GM20431 (cell line): Measurements from ENCODE around the gene NARF.
"Not testable (repeated sequence)": the region's sequence is repeated elsewhere in the genome, so short reads cannot be mapped to it uniquely, and the experiment has no call there.

Experiments used
- in situ Hi-C: fragments of 300-500 bp; cut with MseI, MboI; formaldehyde crosslinking; loops from one replicate; pipeline ENCODE4 v1.15.0; 2020; ENCODE audit warnings: low sequenced_read_pairs; ENCODE audit not compliant: unreplicated experiment

The NARF gene

GRCh38 chr17:82494236-82495055 lies 35.9 kb downstream of the NARF start:
- in situ Hi-C loops: no loop called here

DNA sequence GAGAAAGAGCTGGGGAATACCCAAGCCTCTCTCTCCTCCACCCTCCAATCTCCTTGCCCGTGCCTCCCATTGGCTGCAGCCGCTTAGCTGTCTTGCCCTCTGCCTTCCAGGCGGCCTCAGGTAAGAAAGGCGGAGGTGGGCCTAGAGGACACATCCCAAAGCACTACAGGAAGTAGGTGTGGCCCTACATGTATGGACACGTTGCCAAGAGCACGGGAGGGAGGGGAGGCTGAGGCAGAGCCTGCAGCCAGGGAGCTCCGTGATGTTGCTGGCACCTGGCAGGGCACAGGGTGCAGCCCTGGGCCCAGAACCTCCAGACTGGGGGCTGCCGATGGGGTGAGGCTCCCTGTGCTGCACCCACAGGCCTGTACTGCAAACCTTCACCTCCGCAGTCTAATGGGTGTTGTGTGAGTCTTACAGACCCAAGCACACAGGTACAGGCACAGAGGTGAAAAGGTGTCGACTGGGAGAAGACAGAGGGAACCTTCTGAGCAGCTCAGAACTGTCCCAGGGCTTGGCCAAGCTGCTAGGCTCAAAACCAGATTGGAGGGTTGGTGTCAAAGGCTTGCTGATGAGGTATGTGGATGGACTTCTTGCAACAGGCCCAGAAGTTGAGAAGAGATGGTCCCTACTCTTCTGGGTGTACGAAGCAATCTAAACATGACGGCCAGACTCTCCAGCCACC lies 37.4 kb downstream of the NARF start:
- in situ Hi-C loops: no loop called here

DNA sequence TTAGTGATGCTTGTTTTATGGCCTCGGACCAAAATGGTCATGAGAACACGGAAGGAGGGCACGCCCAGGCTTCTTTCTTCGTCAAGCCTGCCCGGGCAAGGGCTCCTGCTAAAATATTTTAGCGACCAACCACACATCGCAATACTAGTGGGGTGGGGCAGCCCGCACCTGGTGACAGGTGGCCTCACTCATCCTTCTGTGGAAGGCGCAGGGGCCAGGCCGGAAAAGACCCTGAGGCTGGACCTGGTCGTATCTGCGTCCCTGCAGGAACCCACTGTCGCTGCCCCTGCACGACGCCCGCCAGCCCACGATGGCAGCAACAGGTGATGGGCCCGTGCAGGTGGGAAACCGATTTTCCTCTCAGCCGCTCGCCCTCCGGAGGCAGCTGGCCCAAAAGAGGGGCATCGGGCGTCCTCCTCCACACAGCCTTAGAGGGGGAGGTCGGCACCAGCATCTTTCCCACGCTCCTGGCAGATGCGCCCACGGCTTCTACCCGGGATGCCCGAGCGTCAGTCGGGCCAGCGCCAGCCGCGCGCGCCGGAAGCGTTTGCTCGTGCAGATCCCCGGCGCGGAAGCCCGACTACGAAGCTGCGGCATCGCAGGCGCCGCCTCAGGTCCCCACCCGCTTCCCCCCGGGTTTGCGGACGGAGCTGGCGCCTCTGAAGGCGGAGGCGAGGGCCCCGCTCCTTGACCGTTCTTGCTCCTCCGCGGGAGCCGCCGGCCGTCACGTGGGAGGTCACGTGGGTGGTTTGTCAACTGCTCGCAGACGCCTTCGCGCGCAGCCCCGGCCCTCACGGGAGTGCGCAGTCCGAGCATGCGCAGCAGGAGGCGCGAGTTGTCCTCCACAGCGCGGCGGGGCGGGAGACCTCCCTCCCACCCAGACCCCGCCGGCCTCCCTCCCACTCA lies 38.2 kb downstream of the NARF start:
- in situ Hi-C loops: no loop called here

GRCh38 chr17:82497483-82498405 lies 39.2 kb downstream of the NARF start:
- in situ Hi-C loops: no loop called here

GRCh38 chr17:82502207-82502606 lies 43.7 kb downstream of the NARF start:
- in situ Hi-C loops: no loop called here

- in situ Hi-C loops: no loop called here
Observed at GRCh38 chr17:82503094-82503727, 44.7 kb downstream of the NARF start.

- in situ Hi-C loops: no loop called here
Observed at GRCh38 chr17:82503728-82504308, 45.3 kb downstream of the NARF start.

DNA sequence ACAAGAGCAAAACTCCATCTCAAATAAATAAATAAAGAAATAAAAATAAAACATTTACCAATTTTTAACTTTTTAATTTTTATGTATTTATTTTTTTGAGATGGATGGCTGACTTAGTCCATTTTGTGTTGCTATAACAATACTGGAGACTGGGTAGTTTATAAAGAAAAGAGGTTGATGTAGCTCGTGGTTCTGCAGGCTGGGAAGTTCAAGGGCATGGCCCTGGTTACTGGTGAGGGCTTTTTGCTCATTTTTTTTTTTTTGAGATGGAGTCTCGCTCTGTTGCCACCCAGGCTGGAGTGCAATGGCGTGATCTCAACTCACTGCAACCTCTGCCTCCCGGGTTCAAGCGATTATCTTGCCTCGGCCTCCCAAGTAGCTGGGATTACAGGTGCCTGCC lies 46.8 kb downstream of the NARF start:
- in situ Hi-C loops: no loop called here

DNA sequence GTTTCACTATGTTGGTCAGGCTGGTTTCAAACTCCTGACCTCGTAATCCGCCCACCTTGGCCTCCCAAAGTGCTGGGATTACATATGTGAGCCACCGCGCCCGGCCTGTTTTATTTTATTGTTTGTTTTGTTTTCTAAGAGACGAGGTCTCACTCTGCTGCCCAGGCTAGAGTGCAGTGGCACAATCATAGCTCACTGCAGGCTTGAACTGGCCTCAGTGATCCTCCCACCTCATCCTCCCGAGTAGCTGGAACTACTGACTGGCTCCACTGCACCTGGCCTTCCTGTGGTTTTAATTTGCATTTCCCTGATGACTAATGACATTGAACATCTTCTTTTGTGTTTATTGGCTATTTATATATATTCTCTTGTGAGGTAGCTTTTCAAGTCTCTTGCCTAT lies 47.9 kb downstream of the NARF start:
- in situ Hi-C loops: not testable (repeated sequence)

- in situ Hi-C loops: no loop called here
Observed at GRCh38 chr17:82507631-82508175, 49.2 kb downstream of the NARF start.

- in situ Hi-C loops: not testable (repeated sequence)
Observed at GRCh38 chr17:82511642-82512041, 53.1 kb downstream of the NARF start.

GRCh38 chr17:82513864-82514263 lies 55.3 kb downstream of the NARF start:
- in situ Hi-C loops: not testable (repeated sequence)

DNA sequence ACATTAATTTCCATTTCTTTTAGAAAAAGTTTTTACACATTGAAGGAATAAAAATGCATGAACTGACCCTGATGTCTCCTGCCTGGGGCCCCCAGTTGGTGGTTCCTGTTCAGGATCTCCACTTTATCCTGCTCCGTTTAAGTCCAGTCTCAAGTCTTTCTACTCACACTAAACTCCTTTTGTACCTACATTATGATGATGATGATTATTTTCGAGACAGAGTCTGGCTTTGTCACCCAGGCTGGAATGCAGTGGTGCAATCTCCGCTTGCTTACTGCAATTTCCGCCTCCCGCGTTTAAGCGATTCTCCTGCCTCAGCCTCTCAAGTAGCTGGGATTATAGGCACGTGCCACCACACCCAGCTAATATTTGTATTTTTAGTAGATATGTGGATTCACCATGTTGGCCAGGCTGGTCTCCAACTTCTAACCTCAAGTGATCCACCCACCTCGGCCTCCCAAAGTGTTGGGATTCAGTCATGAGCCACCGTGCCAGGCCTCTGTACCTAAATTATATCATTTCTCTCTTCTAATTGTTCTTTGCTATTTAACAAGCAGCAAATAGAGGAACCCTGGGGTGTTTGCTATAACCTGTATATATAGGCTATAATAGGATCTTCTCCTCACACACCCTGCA lies 58.8 kb downstream of the NARF start:
- in situ Hi-C loops: no loop called here

DNA sequence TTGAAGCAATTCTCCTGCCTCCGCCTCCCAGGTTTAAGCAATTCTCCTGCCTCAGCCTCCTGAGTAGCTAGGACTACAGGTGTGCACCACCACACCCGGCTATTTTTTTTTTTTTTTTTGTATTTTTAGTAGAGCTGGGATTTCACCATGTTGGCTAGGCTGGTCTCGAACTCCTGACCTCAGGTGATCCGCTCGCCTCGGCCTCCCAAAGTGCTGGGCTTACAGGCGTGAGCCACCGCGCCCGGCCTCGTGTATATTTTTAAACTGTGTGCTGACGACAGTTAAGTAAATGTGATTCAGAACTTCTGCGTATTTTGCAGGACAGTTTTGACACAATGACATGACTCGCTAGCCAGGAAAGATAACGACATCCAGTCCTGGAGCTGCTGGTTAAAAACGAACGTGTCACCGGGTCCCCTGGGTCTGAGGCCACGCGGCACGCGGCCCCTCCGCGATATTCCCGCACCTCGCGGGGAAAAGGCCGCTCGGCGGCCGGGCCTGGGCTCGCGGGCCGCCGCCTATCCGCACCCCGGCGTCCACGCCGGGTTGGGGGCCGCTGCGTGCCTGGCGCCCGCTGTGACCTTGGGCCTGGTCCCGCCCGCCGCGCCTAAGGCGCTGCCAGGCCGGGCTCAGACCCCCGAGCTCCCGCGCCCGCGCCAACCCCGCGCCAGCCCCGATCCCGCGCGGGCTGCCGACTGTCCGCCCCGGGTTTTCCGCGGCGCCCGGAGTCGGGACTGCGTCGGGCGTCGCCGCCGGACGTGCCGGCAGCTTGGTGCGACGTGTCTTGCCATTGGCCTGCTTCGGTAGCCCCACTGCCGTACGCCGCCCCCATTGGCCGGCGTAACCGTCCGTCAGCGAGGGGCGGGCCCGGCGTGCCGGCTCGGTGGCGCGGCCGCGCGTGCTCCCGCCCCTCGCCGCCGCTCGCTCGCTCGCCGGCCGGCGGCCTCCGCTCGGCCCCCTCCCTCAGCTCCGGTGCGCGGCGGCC lies 60.6 kb downstream of the NARF start, which contains the start of gene FOXK2:
FOXK2 (plus strand) TSS at position 907 of the 985 bp plus-strand sequence. CDS start 157 bp downstream, outside the sequence.
- in situ Hi-C loops: no loop called here

- in situ Hi-C loops: no loop called here
Observed at GRCh38 chr17:82519971-82520903, 61.7 kb downstream of the NARF start.

DNA sequence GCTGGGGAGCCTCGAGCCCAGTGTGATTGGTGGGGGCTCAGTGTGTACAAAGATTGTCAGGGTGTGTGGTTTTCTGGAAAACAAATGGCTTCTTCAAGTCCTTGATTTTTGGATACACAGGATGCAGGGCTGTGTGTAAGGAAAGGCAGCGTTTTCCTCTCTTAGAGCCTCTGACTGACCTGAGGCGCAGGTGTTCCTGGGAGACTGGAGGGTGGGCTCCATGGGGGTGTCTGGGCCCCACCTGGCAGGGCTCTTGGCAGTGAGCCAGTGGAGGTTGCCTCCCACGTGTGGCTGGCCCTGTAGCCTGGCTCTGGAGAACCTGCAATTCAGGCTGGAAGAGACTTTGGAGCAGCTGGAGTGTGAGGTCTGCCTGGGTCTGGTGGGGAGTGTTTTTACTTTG lies 66.0 kb downstream of the NARF start:
- in situ Hi-C loops: no loop called here
